Caco-2 (cell line): ENCODE data around the gene DOCK3. TPM values are rescaled to one million over a fixed set of nuclear protein-coding genes. Genes with fewer than 3 reads are reported as not detected.

Source experiments
- BruUV-seq: library from RNA; stranded (reverse); fragments of 400-500 nt; replicated peaks from 2 replicates; lab custom pipeline; 2021; lab: Mats Ljungman, UMichigan
- CTCF ChIA-PET: fragments of 300-600 bp; sonication (Branson Sonifier 250); formaldehyde crosslinking; loops from one replicate; lab custom pipeline; 2022; ENCODE audit warnings: antibody characterized with exemption; lab: Charles Lee
- POLR2A ChIA-PET: fragments of 300-600 bp; sonication (Branson Sonifier 250); formaldehyde crosslinking; loops from one replicate; lab custom pipeline; 2022; ENCODE audit warnings: antibody characterized with exemption; lab: Charles Lee
- DNase-seq, 2 experiments: peaks; one replicate each; pipeline versions ENCODE4 v3.0.0 to v3.0.0-alpha.2; 2020 to 2022
- H3K27me3 ChIP-seq: replicated peaks from 2 replicates; pipeline ENCODE4 v1.6.0; 2011; ENCODE audit warnings: low read length; ENCODE audit not compliant: control insufficient read depth, insufficient read depth
- H3K36me3 ChIP-seq: 2 replicates; pipeline ENCODE4 v1.5.1; 2011; ENCODE audit warnings: low read length; ENCODE audit not compliant: control insufficient read depth, insufficient read depth
- H3K4me1 ChIP-seq: fragments of 250-450 bp; sonication (Bioruptor Pico); 2 replicates; pipeline ENCODE4 v1.5.1; 2020; ENCODE audit warnings: mild to moderate bottlenecking
- H3K4me3 ChIP-seq: 2 replicates; pipeline ENCODE4 v1.5.1; 2011; ENCODE audit warnings: low read depth, mild to moderate bottlenecking, control low read depth, low read length
- H3K9me3 ChIP-seq: fragments of 250-450 bp; sonication (Bioruptor Pico); 2 replicates; pipeline ENCODE4 v1.5.1; 2020; ENCODE audit warnings: mild to moderate bottlenecking, moderate library complexity
- H3K27ac Mint-ChIP-seq: one replicate; pipeline ENCODE4 v1.8.0; 2022; ENCODE audit warnings: mixed read lengths; ENCODE audit not compliant: unreplicated experiment
- H3K27me3 Mint-ChIP-seq: one replicate; pipeline ENCODE4 v1.8.0; 2022; ENCODE audit warnings: mixed read lengths; ENCODE audit not compliant: insufficient read depth, unreplicated experiment
- H3K36me3 Mint-ChIP-seq: one replicate; pipeline ENCODE4 v1.8.0; 2022; ENCODE audit warnings: mild to moderate bottlenecking, mixed read lengths; ENCODE audit not compliant: insufficient read depth, unreplicated experiment
- H3K4me1 Mint-ChIP-seq: one replicate; pipeline ENCODE4 v1.8.0; 2022; ENCODE audit warnings: low read depth, mixed read lengths; ENCODE audit not compliant: unreplicated experiment
- H3K4me3 Mint-ChIP-seq: one replicate; pipeline ENCODE4 v1.8.0; 2022; ENCODE audit warnings: mild to moderate bottlenecking, moderate library complexity, mixed read lengths; ENCODE audit not compliant: unreplicated experiment
- H3K9me3 Mint-ChIP-seq: one replicate; pipeline ENCODE4 v1.8.0; 2022; ENCODE audit warnings: mixed read lengths; ENCODE audit not compliant: unreplicated experiment
- intact Hi-C: fragments of 100-400 bp; cut with micrococcal nuclease; formaldehyde crosslinking; loops from one replicate; pipeline ENCODE4 v1.10.0; 2022; ENCODE audit not compliant: unreplicated experiment
- total RNA-seq: library from RNA; stranded (reverse); gene quantifications from 2 replicates; pipeline ENCODE4 v1.2.3, GENCODE V29; 2022
- TF ChIP-seq, protein P1 (sequence below), 2 experiments: fragments of 200-600 bp in 1 of 2; IDR thresholded peaks; 1 replicate in 1 of 2; 2 replicates in 1 of 2; pipeline versions ENCODE4 v1.5.1 to v1.8.0; 2011 to 2022; ENCODE audit warnings: antibody characterized with exemption in 1 of 2, control low read depth in 1 of 2, inconsistent platforms in 1 of 2, low read depth in 1 of 2, low read length in 1 of 2, mild to moderate bottlenecking in 1 of 2, moderate library complexity in 1 of 2; ENCODE audit not compliant: insufficient read depth in 1 of 2, severe bottlenecking in 1 of 2, unreplicated experiment in 1 of 2

The DOCK3 gene
- total RNA-seq, 1 experiment from 2014 or later, result 0.05 TPM

DNA sequence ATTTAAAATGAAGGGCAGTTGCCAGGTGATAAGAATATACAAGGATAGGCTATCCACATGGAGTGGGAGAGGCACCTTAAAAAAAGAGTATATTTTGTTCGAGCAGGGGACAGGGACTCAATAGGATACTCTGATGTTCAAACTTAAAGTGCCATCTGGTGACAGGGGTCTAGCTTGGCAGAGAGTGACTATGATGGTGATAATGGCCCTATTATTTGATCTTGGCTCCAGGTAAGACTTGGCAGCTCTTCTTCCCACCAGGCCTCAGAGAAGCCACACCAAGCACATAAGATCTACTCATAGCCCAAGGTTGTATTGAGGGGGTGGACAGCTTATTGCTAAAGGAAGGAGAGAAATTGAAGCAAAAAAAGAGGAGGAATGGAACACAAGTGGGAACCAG lies 601.3 kb downstream of the DOCK3 start:
- BruUV-seq, result no TSS peak
- CTCF ChIA-PET, result no interaction called here
- no peaks in the 10 kb centered on the region for H3K9me3 ChIP-seq
- TF ChIP-seq, protein P1, sequence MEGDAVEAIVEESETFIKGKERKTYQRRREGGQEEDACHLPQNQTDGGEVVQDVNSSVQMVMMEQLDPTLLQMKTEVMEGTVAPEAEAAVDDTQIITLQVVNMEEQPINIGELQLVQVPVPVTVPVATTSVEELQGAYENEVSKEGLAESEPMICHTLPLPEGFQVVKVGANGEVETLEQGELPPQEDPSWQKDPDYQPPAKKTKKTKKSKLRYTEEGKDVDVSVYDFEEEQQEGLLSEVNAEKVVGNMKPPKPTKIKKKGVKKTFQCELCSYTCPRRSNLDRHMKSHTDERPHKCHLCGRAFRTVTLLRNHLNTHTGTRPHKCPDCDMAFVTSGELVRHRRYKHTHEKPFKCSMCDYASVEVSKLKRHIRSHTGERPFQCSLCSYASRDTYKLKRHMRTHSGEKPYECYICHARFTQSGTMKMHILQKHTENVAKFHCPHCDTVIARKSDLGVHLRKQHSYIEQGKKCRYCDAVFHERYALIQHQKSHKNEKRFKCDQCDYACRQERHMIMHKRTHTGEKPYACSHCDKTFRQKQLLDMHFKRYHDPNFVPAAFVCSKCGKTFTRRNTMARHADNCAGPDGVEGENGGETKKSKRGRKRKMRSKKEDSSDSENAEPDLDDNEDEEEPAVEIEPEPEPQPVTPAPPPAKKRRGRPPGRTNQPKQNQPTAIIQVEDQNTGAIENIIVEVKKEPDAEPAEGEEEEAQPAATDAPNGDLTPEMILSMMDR (IDR thresholded peaks at IDR 0.05; ENCODE audit: insufficient read depth in 1 of 2, low read depth in 1 of 2, low read length in 1 of 2, severe bottlenecking in 1 of 2, unreplicated experiment in 1 of 2), result no peak
- Mint-ChIP-seq H3K4me1 (no peaks in the 10 kb centered on the region), H3K36me3 (no peaks in the 10 kb centered on the region), H3K9me3 (peaks cover under 1% of the 10 kb centered on the region), H3K27ac (no peak overlapping the region), H3K4me3 (no peak overlapping the region), H3K27me3 (peaks cover 14% of the 10 kb centered on the region)
- no peak overlapping the region for H3K4me3 ChIP-seq
- H3K36me3 ChIP-seq, result no peaks in the 10 kb centered on the region
- no peak for DNase-seq
- intact Hi-C loops, result no loop called here
- H3K4me1 ChIP-seq, result no peaks in the 10 kb centered on the region
- POLR2A ChIA-PET, result no interaction called here
- H3K27me3 ChIP-seq, result no peaks in the 10 kb centered on the region; the same call in 1 of the 2 replicates

DNA sequence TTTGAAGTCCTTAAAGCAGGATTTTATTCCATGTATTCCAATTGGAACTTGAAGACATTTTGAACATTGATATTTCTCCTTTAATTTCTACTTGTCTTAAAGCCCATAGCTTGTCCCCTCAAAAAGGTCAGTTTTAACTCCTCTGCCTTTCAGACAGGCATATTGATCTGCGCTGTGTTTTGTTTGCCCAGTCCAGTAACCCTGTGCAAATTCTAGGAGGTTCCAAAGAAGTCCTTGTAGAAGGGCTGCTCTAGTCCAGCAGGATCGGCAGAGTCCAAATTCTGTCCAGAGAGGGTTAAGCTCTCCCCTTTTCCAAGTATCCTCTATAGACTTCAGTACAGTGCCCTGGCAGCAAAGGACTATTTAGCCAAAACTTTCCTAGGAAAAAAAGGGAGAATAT lies 604.7 kb downstream of the DOCK3 start:
- no peak overlapping the region for H3K27ac Mint-ChIP-seq
- Histone ChIP-seq H3K9me3 (no peaks in the 10 kb centered on the region), H3K36me3 (no peaks in the 10 kb centered on the region), H3K4me1 (no peaks in the 10 kb centered on the region), H3K27me3 (no peaks in the 10 kb centered on the region; the same call in none of the 2 replicates), H3K4me3 (no peak overlapping the region)
- BruUV-seq, result no TSS peak
- ChIA-PET POLR2A (no interaction called here), CTCF (no interaction called here)
- peaks cover 12% of the 10 kb centered on the region for H3K9me3 Mint-ChIP-seq
- peaks cover 18% of the 10 kb centered on the region for H3K27me3 Mint-ChIP-seq
- no peaks in the 10 kb centered on the region for H3K36me3 Mint-ChIP-seq
- intact Hi-C loops, result no loop called here
- DNase-seq, result no peak
- TF ChIP-seq, protein P1 (IDR thresholded peaks at IDR 0.05; ENCODE audit: insufficient read depth in 1 of 2, low read depth in 1 of 2, low read length in 1 of 2, severe bottlenecking in 1 of 2, unreplicated experiment in 1 of 2), result no peak
- no peaks in the 10 kb centered on the region for H3K4me1 Mint-ChIP-seq
- H3K4me3 Mint-ChIP-seq, result no peak overlapping the region

DNA sequence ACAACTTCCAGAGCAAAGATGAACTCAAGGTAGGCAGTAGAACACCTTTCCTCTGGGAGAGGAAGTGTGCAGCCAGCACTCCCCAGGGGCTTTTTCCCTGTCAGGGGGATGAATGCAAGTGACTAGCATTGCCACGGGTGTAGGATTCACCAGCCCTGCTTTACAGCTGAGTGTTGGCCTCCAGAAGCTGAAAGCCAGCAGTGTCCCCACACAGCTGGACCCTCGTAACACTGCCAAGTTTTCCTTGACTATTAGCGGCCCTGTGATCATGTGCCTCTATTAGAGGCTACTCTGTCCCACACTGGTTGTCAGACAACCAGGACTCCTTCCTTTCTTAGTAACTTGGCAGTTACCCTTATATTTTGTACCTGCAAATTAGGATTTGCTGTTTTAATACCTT lies 605.4 kb downstream of the DOCK3 start:
- no peaks in the 10 kb centered on the region for H3K4me1 ChIP-seq
- ChIA-PET POLR2A (no interaction called here), CTCF (no interaction called here)
- Mint-ChIP-seq H3K4me1 (no peaks in the 10 kb centered on the region), H3K4me3 (no peak overlapping the region), H3K27ac (no peak overlapping the region), H3K9me3 (peaks cover 15% of the 10 kb centered on the region), H3K36me3 (no peaks in the 10 kb centered on the region), H3K27me3 (peaks cover 19% of the 10 kb centered on the region)
- DNase-seq, result no peak
- no TSS peak for BruUV-seq
- H3K27me3 ChIP-seq, result no peaks in the 10 kb centered on the region; the same call in none of the 2 replicates
- TF ChIP-seq, protein P1 (IDR thresholded peaks at IDR 0.05; ENCODE audit: insufficient read depth in 1 of 2, low read depth in 1 of 2, low read length in 1 of 2, severe bottlenecking in 1 of 2, unreplicated experiment in 1 of 2), result no peak
- no peak overlapping the region for H3K4me3 ChIP-seq
- H3K36me3 ChIP-seq, result no peaks in the 10 kb centered on the region
- H3K9me3 ChIP-seq, result no peaks in the 10 kb centered on the region
- intact Hi-C loops, result no loop called here
